GM21786 (cell line): ENCODE data around the gene NSD1.
"Not testable (repeated sequence)": the region's sequence is repeated elsewhere in the genome, so short reads cannot be mapped to it uniquely, and the experiment has no call there.

Experiments used
- ATAC-seq: cut with Tn5 transposase; IDR thresholded peaks from one replicate; pipeline ENCODE4 v1.9.1; 2021; ENCODE audit not compliant: unreplicated experiment

The NSD1 gene

DNA sequence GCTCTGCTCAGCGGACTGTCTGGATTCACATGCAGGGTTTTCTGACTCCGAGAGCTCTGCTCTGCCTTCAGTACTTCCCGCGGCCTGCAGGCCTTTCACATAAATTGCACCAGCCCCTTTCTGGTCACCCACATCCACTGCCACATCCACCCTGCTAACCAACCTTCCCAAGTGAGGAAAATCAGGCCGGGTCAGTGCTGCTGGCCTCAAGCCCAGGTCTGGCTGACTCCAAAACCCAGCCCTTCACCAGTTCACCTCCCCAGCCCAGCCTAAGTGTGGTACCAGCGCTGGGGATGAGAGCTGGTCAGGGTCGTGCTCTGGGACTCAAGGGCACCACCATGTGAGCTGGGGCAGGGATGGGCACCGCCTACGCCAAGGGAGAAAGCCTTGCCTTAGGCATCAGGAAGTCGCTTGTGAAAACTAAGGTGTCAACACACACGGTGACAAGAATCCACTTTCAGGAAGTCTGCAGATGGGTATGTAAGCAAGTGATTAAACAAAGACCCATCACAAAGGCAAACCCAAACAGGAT lies 205.6 kb downstream of the NSD1 start:
- no peak for ATAC-seq

DNA sequence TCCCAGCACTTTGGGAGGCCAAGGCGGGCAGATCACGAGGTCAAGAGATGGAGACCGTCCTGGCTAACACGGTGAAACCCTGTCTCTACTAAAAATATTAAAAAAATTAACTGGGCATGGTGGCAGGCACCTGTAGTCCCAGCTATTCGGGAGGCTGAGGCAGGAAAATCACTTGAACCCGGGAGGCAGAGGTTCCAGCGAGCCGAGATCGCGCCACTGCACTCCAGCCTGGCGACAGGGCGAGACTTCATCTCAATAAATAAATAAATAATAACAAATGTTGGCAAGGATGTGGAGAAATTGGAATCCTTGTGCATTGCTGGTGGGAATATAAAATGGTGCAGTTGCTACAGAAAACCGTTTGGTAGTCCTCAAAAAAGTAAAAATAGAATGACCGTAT lies 209.4 kb downstream of the NSD1 start:
- ATAC-seq, result not testable (repeated sequence)

DNA sequence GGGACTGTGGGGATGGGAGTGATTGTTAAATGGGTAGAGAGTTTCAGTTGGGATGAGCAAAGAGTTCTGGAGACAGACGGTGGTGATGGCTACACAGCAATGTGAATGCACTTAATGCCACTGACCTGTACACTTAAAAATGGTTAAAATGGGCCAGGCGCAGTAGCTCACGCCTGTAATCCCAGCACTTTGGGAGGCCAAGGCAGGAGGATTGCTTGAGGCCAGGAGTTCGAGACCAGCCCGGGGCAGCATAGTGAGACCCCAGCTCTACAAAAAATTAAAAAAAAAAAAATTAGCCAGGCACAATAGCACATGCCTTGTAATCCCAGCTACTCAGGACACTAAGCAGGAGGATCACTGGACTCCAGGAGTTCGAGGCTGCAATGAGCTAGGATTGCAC lies 210.2 kb downstream of the NSD1 start:
- no peak for ATAC-seq

DNA sequence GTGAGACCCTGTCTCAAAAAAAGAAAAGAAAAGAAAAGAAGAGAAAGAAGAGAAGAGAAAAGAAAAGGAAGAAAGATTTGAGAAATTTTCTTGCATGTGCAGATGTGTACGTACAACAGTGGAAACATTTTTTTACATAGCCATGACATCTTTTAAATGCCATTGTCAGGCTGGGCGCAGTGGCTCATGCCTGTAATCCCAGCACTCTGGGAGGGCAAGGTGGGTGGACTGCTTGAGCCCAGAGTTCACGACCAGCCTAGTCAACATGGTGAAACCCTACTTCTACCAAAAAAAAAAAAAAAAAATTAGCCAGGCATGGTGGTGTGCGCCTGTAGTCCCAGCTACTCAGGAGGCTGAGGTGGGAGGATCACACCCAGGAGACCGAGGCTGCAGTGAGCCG lies 211.3 kb downstream of the NSD1 start:
- ATAC-seq, result no peak

DNA sequence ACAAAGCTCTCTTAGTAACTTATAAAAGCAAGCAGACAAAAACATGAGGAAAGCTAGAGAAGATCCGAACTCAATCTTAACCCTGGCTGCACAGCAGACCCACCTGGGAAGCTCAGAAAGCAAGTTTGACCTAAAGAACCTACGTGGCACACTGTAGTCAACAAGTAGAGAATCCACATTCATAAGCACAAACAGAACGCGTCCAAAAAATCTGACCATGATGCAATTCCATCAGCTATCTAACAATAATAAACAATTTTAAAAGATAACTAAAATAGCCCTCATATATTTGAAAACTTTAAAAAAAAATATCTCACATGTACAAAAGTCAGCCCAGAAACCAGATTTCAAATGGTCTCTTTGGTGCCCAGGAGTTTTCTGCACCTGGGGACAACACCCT lies 213.2 kb downstream of the NSD1 start:
- ATAC-seq, result no peak

DNA sequence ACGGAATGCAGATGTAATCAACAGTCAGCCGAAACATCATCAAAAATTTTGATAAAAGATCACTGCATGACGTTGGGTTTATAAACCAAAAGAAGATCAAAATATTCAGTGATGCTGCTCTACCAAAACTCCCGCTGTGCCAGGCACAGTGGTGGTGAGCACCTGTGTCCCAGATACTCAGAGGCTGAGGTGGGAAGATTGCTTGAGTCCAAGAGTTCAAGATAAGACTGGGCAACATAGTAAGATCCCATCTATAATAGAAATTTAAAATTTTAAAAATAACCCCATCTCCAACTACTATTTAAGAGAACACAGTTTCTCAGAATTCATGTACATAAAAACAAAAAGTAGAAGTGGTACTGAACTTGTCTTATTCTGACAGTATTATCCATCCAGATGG lies 214.1 kb downstream of the NSD1 start:
- no peak for ATAC-seq

DNA sequence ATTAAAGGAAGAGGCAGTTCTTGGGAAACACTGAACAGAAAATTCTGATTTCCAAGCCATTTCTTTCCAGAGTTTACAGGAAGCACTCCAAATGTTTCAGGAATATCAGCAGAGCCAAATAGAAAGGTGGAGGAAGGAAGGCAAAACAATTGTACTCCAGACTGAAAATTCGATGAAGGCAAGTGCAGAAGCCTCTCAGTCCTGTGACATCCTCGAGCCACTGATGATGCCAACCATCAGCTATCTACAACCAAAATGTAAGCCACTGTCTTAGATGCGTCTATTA lies 215.7 kb downstream of the NSD1 start:
- ATAC-seq, result no peak

DNA sequence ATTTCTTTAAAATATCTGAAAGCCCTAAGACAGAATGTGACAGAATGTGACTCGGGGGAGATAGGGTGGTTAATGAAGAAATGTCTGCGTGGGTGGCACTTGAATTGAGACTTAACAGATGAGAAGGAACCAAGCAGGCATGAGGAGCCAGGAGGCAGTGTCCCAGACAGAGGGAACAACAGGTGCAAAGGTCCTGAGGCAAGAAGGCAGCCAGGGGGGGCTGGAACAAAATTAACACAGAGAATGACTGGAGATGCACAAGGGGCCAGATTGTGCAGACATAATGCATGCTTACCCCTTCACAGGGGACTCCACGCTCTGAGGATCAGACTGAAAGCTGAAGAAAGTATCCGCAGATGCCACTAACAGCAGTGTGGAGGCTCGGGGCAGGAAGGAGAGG lies 216.2 kb downstream of the NSD1 start:
- no peak for ATAC-seq
